ENCODE data around the gene ZNF598. TPM values are rescaled to one million over a fixed set of nuclear protein-coding genes. Genes with fewer than 3 reads are reported as not detected.

Gene ZNF598
- total RNA-seq, 4 donors from 2014 or later, result 28.3 to 145 (median 42.0) TPM

DNA sequence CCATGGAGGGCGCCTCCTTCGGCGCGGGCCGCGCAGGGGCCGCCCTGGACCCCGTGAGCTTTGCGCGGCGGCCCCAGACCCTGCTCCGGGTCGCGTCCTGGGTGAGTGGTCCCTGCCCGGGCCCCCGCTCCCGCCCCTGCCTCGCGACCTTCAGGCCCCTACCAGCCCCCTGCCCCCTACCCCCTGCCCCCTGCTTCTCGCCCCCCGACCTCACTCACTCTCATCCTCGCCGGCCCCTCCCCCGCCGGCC is 19.6 kb downstream of the ZNF598 start:
- Histone ChIP-seq H3K27ac (no peak overlapping the region), H3K9me3 (no peaks in the 10 kb centered on the region), H3K4me3 (peak overlapping the region in 2 of 4 donors; percentile 30 to 31), H3K4me1 (peaks cover 18 to 44% (median 38%) of the 10 kb centered on the region in 4 donors), H3K27me3 (peaks cover 34% of the 10 kb centered on the region), H3K36me3 (peaks cover 0 to 7% (median 0%) of the 10 kb centered on the region in 4 donors)
- in situ Hi-C loops (cut with MboI; ENCODE audit: low pct_ligation_motif_present in 1 of 4, low pct_unique_long_range_greater_than_20kb in 1 of 4, low sequenced_read_pairs in 3 of 4) (no loop called here), intact Hi-C loops (cut with DNase I; ENCODE audit: low total_unique reads) (no loop called here)
- no CpG with 5 or more reads among the region's 25 CpGs for WGBS, 2 donors (ENCODE audit: low coverage in 1 of 2)
- TF ChIP-seq POLR2AphosphoS5 (IDR thresholded peaks at IDR 0.05), result no peak
- TF ChIP-seq, protein P1, sequence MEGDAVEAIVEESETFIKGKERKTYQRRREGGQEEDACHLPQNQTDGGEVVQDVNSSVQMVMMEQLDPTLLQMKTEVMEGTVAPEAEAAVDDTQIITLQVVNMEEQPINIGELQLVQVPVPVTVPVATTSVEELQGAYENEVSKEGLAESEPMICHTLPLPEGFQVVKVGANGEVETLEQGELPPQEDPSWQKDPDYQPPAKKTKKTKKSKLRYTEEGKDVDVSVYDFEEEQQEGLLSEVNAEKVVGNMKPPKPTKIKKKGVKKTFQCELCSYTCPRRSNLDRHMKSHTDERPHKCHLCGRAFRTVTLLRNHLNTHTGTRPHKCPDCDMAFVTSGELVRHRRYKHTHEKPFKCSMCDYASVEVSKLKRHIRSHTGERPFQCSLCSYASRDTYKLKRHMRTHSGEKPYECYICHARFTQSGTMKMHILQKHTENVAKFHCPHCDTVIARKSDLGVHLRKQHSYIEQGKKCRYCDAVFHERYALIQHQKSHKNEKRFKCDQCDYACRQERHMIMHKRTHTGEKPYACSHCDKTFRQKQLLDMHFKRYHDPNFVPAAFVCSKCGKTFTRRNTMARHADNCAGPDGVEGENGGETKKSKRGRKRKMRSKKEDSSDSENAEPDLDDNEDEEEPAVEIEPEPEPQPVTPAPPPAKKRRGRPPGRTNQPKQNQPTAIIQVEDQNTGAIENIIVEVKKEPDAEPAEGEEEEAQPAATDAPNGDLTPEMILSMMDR (IDR thresholded peaks at IDR 0.05), result no peak
- TF ChIP-seq POLR2A (IDR thresholded peaks at IDR 0.05), result no peak
- TF ChIP-seq EP300 (IDR thresholded peaks at IDR 0.05; ENCODE audit: low read depth), result no peak
- DNase-seq, result no peak

GRCh38 chr16:1989209-1990100 is 20.2 kb downstream of the ZNF598 start, which contains the start of gene SYNGR3:
TSS of gene SYNGR3 (plus strand) at chr16:1989970. CDS start at chr16:1990103, 133 bp downstream.
- intact Hi-C loops (cut with DNase I; ENCODE audit: low total_unique reads) (loop anchor here (10.0 kb wide), 1 partner anchor 675 kb away; no protein-coding TSS in a partner anchor), in situ Hi-C loops (cut with MboI; ENCODE audit: low pct_ligation_motif_present in 1 of 4, low pct_unique_long_range_greater_than_20kb in 1 of 4, low sequenced_read_pairs in 3 of 4) (no loop called here)
- Histone ChIP-seq H3K27ac (peak within 1 kb of the TSS; percentile 54 to 83 (median 60)), H3K4me1 (peaks cover 23 to 50% (median 43%) of the 10 kb centered on the region in 4 donors), H3K36me3 (peaks cover 0 to 7% (median 0%) of the 10 kb centered on the region in 4 donors), H3K4me3 (peak within 1 kb of the TSS in 3 of 4 donors; percentile 11 to 31 (median 30)), H3K27me3 (peaks cover 34% of the 10 kb centered on the region), H3K9me3 (no peaks in the 10 kb centered on the region)
- no peak for DNase-seq
- WGBS, 2 donors (ENCODE audit: low coverage in 1 of 2), result 8% methylated on average over 50 of the region's 67 CpGs; no CpG with 5 or more reads in 1 of the 2 donors
- TF ChIP-seq EP300 (IDR thresholded peaks at IDR 0.05; ENCODE audit: low read depth), result no peak
- TF ChIP-seq, protein P1 (IDR thresholded peaks at IDR 0.05), result no peak

- Histone ChIP-seq H3K4me3 (no peak overlapping the region), H3K4me1 (peaks cover 29 to 67% (median 58%) of the 10 kb centered on the region in 4 donors), H3K36me3 (peaks cover 0 to 7% (median 0%) of the 10 kb centered on the region in 4 donors), H3K27ac (no peak overlapping the region), H3K9me3 (no peaks in the 10 kb centered on the region), H3K27me3 (peaks cover 34% of the 10 kb centered on the region)
- in situ Hi-C loops (cut with MboI; ENCODE audit: low pct_ligation_motif_present in 1 of 4, low pct_unique_long_range_greater_than_20kb in 1 of 4, low sequenced_read_pairs in 3 of 4) (no loop called here), intact Hi-C loops (cut with DNase I; ENCODE audit: low total_unique reads) (loop anchor here (10.0 kb wide), 1 partner anchor 678 kb away; no protein-coding TSS in a partner anchor)
- TF ChIP-seq, protein P1 (IDR thresholded peaks at IDR 0.05), result no peak
- TF ChIP-seq POLR2AphosphoS5 (IDR thresholded peaks at IDR 0.05) (no peak), EP300 (IDR thresholded peaks at IDR 0.05; ENCODE audit: low read depth) (no peak), POLR2A (IDR thresholded peaks at IDR 0.05) (no peak)
- no peak for DNase-seq
- 91% methylated on average over 10 of the region's 10 CpGs; no CpG with 5 or more reads in 1 of the 2 donors for WGBS, 2 donors (ENCODE audit: low coverage in 1 of 2)
These were observed 22.4 kb downstream of the ZNF598 start for GRCh38 chr16:1987198-1987597.

DNA sequence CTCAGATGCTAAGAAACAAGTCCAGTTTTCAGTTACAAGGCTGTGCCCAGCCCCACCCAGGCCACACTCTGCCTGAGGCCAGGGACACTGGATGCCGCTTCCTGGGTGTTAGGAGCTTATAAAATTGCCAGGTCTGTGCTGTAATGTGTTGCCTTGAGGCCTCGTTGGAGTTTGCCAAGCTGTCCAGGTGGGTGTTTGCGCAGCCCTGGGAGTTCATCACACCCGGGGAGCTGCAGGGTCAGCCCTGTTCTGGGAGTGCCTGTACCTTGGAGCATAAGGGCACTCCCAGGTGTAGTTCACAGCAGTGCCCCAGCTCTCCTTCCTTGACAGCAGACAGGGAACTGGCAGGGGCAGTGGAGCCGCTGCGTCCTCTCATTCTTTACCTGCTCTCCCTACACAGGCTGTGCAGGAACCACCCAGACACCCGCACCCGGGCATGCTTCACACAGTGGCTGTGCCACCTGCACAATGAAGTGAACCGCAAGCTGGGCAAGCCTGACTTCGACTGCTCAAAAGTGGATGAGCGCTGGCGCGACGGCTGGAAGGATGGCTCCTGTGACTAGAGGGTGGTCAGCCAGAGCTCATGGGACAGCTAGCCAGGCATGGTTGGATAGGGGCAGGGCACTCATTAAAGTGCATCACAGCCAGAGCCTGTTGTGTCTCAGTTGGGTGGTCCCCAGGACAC is 24.0 kb downstream of the ZNF598 start:
- peak; percentile 78 for DNase-seq
- H3K4me3 ChIP-seq, result peak overlapping the region in 2 of 4 donors; percentile 89 to 90
- in situ Hi-C loops (cut with MboI; ENCODE audit: low pct_ligation_motif_present in 1 of 4, low pct_unique_long_range_greater_than_20kb in 1 of 4, low sequenced_read_pairs in 3 of 4) (no loop called here), intact Hi-C loops (cut with DNase I; ENCODE audit: low total_unique reads) (loop anchor here (10.0 kb wide), 1 partner anchor 679 kb away; no protein-coding TSS in a partner anchor)
- H3K9me3 ChIP-seq, result no peaks in the 10 kb centered on the region
- 75% methylated on average over 14 of the region's 14 CpGs; no CpG with 5 or more reads in 1 of the 2 donors for WGBS, 2 donors (ENCODE audit: low coverage in 1 of 2)
- H3K27ac ChIP-seq, result peak overlapping the region; percentile 91 to 95 (median 93)
- peaks cover 25 to 64% (median 56%) of the 10 kb centered on the region in 4 donors for H3K4me1 ChIP-seq
- peaks cover 0 to 7% (median 0%) of the 10 kb centered on the region in 4 donors for H3K36me3 ChIP-seq
- peaks cover 38% of the 10 kb centered on the region for H3K27me3 ChIP-seq
- TF ChIP-seq, protein P1 (IDR thresholded peaks at IDR 0.05), result no peak
- TF ChIP-seq POLR2AphosphoS5 (IDR thresholded peaks at IDR 0.05) (peak in 2 of 3 donors; percentile 63 to 70), EP300 (IDR thresholded peaks at IDR 0.05; ENCODE audit: low read depth) (no peak), POLR2A (IDR thresholded peaks at IDR 0.05) (peak; percentile 83)
